CD1c-positive myeloid dendritic cell (primary cell): ENCODE measurements around the gene CLEC12A.
"Not testable (repeated sequence)": the region's sequence is repeated elsewhere in the genome, so short reads cannot be mapped to it uniquely, and the experiment has no call there.

Experiments
- DNase-seq: peaks from one replicate; pipeline ENCODE4 v3.0.0-alpha.2; 2016; ENCODE audit errors: extremely low spot score

Gene CLEC12A

DNA sequence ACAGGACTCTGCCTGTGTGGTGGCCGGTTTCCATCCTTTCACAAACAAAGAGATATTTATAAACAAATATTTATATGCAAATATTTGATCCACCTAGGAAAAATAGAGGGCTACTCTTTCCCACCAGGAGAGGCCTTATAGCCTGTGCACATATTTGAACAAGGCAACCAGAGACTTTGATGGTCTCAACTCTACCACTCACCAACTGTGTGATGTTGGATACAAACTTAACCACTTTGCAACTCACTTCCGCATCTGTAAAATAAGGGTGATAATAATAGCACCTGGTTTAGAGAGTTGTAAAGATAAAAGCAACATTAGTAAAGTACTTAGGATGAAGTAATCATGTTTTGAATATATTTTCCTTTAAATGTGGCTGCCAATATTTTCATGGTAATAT, 1.5 kb upstream of the CLEC12A start:
- no peak for DNase-seq

- DNase-seq: peak; percentile 32
Measured at GRCh38 chr12:9973949-9974348, 2.7 kb downstream of the CLEC12A start.

GRCh38 chr12:9974731-9975130, 3.5 kb downstream of the CLEC12A start:
- DNase-seq: not testable (repeated sequence)

DNA sequence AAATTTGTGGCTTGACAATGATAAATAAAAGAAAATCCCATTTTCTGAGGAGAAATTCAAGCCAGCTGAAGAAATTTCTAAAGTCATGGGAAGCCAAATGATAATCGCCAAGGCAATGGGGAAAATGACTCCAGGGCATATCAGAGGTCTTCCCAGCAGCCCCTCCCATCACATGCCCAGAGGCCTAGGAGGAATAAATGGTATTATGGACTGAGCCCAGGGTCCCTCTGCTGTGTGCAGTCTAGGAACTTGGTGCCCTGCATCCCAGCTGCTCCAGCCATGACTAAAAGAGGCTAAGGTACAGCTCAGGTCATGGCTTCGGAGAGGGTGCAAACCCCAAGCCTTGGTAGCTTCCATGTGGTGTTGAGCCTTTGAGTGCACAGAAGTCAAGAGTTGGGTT, 4.4 kb downstream of the CLEC12A start:
- no peak for DNase-seq

GRCh38 chr12:9976626-9977025, 5.4 kb downstream of the CLEC12A start:
- DNase-seq: not testable (repeated sequence)

DNA sequence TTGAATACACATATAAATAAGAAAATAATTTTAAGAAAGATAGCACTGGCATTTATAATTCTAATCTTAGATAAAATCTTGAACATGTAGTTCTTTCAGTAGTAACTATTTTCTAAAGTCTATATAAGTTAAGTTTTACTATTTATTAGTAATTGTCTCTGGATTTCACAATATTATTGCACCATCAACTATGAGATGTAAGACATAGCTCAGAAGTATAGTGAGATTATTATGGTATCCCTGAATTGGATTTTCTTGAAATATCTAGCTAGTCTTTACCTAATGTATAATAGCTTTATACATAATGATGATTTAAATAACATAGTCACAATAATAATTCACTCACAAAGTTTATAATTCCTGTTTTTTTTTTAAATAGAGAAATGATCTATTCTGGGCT, 6.7 kb downstream of the CLEC12A start:
- peak; percentile 50 for DNase-seq

- peak; percentile 79 for DNase-seq
Measured at GRCh38 chr12:9980126-9980525, 8.9 kb downstream of the CLEC12A start.

DNA sequence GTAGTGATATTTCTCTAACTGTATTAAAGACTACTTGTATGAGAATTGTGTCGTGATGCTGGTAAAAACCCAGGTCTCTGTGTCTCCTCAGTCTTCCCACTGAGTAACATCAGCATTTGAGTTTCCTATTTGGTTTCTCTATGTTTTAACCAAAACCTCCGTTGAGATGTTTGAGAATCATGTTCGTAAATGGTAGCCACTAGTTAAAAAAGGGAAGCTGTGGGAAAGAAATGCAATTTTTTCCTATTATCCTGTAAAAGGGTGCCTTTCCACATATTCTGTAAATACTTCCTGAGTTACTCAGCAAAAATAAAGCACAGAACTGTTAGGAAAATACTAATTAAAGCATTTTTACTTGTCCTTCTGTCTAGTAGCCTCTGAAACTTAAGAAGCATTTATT, 20.7 kb downstream of the CLEC12A start:
- peak; percentile 56 for DNase-seq

DNA sequence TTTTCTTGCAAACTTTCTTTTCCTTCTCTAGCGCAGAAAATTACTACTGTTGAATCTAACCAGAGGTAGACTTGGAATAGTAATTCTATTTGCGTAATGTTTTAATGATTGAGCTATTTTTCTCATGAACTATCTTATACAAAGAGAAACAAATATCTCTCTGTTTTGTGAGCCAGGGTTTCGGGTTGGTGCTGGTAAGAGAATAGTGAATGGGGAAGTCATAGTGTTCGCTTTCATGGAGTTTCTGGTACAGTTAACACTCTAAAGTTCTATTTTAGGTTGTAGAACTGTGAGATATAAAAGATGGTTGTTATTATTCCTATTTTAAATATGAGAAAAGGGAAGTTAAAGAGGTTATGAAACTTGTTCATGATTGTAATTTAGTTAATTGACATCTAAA, 21.1 kb downstream of the CLEC12A start:
- DNase-seq: no peak

DNA sequence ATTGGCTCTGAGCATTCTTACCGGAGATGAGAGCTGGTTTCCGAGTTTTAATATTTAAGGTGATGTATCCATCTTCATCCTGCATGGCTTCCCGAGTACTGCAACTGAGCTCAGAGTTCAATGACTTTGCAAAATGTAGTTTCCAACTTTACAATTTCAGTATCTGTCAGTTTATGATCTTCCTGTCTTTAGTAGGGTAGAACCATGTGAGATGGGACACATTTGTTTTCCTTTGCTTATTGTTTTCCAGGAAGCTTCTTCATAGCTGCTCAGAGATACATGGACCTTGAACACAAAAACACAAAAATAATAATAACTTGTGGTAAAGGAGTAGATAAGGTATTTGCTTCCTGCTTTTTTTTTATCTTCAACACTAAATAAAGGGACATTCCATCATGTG, 27.8 kb downstream of the CLEC12A start, which contains the start of gene CLEC1B:
Gene CLEC1B (minus strand): TSS at position 106 of the 400 bp plus-strand sequence. CDS start 21 bp downstream, at position 85.
- DNase-seq: no peak

- no peak for DNase-seq
Measured at GRCh38 chr12:10001171-10001776, 30.1 kb downstream of the CLEC12A start.

GRCh38 chr12:10012630-10013330, 41.6 kb downstream of the CLEC12A start:
- DNase-seq: no peak

- no peak for DNase-seq
Measured at GRCh38 chr12:10015450-10015849, 44.2 kb downstream of the CLEC12A start.

- DNase-seq: peak; percentile 26
Measured at GRCh38 chr12:10016881-10017280, 45.7 kb downstream of the CLEC12A start.

DNA sequence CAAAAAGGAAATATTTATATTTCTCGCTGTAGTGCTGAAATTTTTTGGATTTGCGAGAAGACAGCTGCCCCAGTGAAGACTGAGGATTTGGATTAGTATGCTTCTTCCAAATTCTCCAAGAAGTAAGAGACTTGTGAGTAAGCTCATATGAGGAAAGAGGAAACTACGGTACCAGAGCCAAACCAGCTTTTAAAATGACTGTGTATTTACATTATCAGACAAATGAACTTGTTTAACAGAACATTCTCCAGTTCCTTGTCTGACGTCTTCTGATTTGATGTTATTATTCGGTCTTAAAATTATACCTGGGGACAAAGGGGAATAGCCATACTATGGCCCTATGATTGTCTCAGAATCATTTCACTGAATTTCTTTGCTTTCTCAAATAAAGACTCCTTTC, 47.2 kb downstream of the CLEC12A start:
- peak; percentile 74 for DNase-seq

DNA sequence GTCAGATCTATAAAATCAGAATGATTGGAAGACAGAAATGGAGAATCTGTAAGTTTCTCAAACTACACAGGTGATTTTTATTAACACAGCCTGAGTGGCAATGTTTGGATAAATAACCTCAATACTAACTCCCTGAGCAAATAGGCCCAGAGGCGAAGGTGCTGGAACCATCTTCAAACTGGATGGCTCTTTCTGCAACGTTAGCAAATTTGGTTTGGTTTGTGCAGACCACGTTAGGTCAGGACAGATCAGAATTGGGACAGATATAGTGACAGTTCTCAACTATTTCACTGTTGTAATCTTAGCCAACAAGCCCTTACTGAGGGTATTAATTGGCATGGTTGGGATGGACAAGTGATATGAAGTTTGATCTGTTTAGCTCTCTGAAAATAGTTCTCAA, 50.1 kb downstream of the CLEC12A start:
- DNase-seq: no peak

DNA sequence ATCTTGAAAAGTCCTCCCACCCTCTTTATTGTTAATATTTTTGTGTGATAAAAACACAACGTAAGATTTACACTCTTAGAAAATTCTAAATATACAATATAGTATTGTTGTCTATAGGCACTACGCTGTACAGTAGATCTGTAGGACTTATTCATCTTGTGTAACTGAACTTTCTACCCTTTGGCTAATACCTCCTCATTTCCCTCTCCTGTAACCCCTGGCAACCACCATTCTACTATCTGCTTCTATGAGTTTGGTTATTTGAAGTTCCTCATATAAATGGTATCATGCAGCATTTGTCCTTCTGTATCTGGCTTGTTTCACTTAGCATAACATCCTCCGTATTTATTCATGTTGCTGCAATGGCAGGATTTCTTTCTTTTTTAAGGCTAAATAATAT, 54.0 kb downstream of the CLEC12A start:
- DNase-seq: peak; percentile 54

GRCh38 chr12:10026666-10027065, 55.5 kb downstream of the CLEC12A start:
- DNase-seq: peak; percentile 35

DNA sequence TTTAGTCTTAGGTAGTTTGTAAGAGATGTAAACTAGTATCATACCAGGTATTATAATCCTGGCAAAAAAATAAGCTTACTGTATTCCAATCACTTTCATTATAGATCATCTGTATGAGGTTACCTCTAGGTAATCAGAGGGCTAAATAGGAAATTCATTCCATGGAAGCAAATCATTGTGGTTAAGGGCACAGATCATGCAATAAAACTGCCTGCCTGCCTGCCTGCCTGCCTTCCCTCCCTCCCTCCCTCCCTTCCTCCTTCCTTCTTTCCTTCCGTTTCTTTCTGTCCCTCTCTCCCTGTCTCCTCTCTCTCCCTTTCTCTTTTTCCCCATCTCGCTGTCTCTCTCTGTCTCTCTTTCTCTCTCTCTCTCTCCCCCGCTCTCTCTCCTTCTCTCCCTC, 56.1 kb downstream of the CLEC12A start:
- peak; percentile 41 for DNase-seq

- DNase-seq: peak; percentile 96
Measured at GRCh38 chr12:10027721-10028120, 56.5 kb downstream of the CLEC12A start.

DNA sequence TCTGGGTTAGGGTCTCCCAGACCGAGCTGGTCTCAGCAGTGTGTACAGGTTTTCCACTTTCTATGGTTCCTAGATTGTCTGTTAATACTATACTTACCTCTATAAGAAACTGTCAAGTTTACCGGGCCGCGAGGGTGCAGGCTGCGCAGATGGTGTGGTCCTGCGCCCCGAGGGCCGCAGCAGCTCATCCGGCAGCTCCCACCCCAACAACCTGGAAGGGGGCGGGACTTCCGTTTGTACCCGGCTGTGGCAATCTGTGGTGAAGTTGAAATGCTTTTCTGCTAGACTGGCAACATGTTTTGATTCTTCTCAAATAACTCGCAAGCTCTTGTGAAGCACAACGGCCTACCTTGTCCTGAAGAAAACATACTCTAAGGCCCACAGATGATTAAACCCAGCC, 59.2 kb downstream of the CLEC12A start, which contains the start of gene CLEC9A:
Gene CLEC9A (plus strand): TSS at position 237 of the 400 bp plus-strand sequence. CDS start 22,006 bp downstream, outside the sequence.
- no peak for DNase-seq

GRCh38 chr12:10031321-10031720, 60.1 kb downstream of the CLEC12A start:
- DNase-seq: peak; percentile 20

- peak; percentile 38 for DNase-seq
Measured at GRCh38 chr12:10031771-10032175, 60.6 kb downstream of the CLEC12A start.
